ENCODE measurements around the gene RARS1.
A peak's percentile ranks its signal among the peaks of the same experiment; 100 is the strongest.

RARS1 gene

GRCh38 chr5:168486136-168486879, at the start of gene RARS1:
TSS of gene RARS1 (plus strand) at chr5:168486471. CDS start at chr5:168486499, 28 bp downstream.
- DNase-seq = peak; percentile 81

- no peak for DNase-seq
Observed at GRCh38 chr5:168438349-168438748, 47.9 kb upstream of the RARS1 start.

- no peak for DNase-seq
Observed at GRCh38 chr5:168443533-168443932, 42.7 kb upstream of the RARS1 start.

GRCh38 chr5:168443950-168444700, 42.1 kb upstream of the RARS1 start:
- DNase-seq = no peak

GRCh38 chr5:168446983-168447619, 39.2 kb upstream of the RARS1 start:
- DNase-seq = no peak

- no peak for DNase-seq
Observed at GRCh38 chr5:168447808-168448207, 38.5 kb upstream of the RARS1 start.

GRCh38 chr5:168449166-168449565, 37.1 kb upstream of the RARS1 start:
- DNase-seq = no peak

GRCh38 chr5:168451565-168451964, 34.7 kb upstream of the RARS1 start:
- DNase-seq = no peak

- no peak for DNase-seq
Observed at GRCh38 chr5:168455201-168455600, 31.1 kb upstream of the RARS1 start.

GRCh38 chr5:168457542-168457941, 28.7 kb upstream of the RARS1 start:
- DNase-seq = no peak

- DNase-seq = no peak
Observed at GRCh38 chr5:168460606-168461005, 25.7 kb upstream of the RARS1 start.

GRCh38 chr5:168463081-168463480, 23.2 kb upstream of the RARS1 start:
- no peak for DNase-seq

GRCh38 chr5:168464214-168464613, 22.1 kb upstream of the RARS1 start:
- no peak for DNase-seq

- no peak for DNase-seq
Observed at GRCh38 chr5:168464641-168465040, 21.6 kb upstream of the RARS1 start.

- DNase-seq = no peak
Observed at GRCh38 chr5:168467755-168468330, 18.4 kb upstream of the RARS1 start.

- DNase-seq = no peak
Observed at GRCh38 chr5:168468836-168469235, 17.4 kb upstream of the RARS1 start.

- no peak for DNase-seq
Observed at GRCh38 chr5:168469816-168470215, 16.5 kb upstream of the RARS1 start.

- no peak for DNase-seq
Observed at GRCh38 chr5:168471785-168472184, 14.5 kb upstream of the RARS1 start.

- DNase-seq = no peak
Observed at GRCh38 chr5:168472329-168472728, 13.9 kb upstream of the RARS1 start.

GRCh38 chr5:168474319-168474718, 12.0 kb upstream of the RARS1 start:
- DNase-seq = no peak

- DNase-seq = no peak
Observed at GRCh38 chr5:168477060-168477459, 9.2 kb upstream of the RARS1 start.

GRCh38 chr5:168479166-168479565, 7.1 kb upstream of the RARS1 start:
- DNase-seq = no peak

- no peak for DNase-seq
Observed at GRCh38 chr5:168480601-168481000, 5.7 kb upstream of the RARS1 start.

All from activated T-cell treated with anti-CD3 and anti-CD28 coated beads for 4 hours (primary cell).